NCI-H748 treated with DMSO at 0.1 percent for 48 hours (cell line): Measurements from ENCODE around the gene OR1E2.
"Not testable (repeated sequence)": the region's sequence is repeated elsewhere in the genome, so short reads cannot be mapped to it uniquely, and the experiment has no call there.

Source experiments
- DNase-seq: peaks from one replicate; lab custom pipeline; 2025; lab: John Stamatoyannopoulos, UW

OR1E2 gene

GRCh38 chr17:3397801-3398200 lies 35.8 kb downstream of the OR1E2 start:
- not testable (repeated sequence) for DNase-seq

- no peak for DNase-seq
Observed at GRCh38 chr17:3389791-3390190, 43.9 kb downstream of the OR1E2 start.

- DNase-seq, result no peak
Observed at GRCh38 chr17:3385869-3386816, 47.5 kb downstream of the OR1E2 start, which contains the start of gene OR3A2. Gene OR3A2 (minus strand): TSS chr17:3386308.
